ENCODE measurements around the gene SLC30A5.
"Not testable (repeated sequence)": the region's sequence is repeated elsewhere in the genome, so short reads cannot be mapped to it uniquely, and the experiment has no call there.

SLC30A5 gene

DNA sequence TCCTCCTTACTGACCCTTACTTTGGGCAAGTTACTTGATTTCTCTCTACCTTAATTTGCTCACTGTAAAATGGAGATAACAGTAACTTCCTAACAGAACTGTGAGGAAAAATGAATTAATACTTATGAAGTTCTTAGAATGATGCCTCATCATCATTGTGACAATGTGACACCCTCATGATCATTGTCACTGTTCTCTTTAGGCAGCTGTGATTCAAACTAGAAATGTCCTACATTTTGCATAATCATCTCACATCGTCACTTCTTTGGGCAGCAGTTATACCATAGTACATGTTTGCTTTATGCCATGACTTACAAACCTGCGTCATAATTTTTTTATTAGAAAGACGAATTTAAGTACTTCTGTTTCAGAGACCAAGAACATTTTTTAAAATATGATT, 9.7 kb downstream of the SLC30A5 start:
- no peak overlapping the region for H3K4me3 ChIP-seq (ENCODE audit: low read length)
- TF ChIP-seq, protein P1, sequence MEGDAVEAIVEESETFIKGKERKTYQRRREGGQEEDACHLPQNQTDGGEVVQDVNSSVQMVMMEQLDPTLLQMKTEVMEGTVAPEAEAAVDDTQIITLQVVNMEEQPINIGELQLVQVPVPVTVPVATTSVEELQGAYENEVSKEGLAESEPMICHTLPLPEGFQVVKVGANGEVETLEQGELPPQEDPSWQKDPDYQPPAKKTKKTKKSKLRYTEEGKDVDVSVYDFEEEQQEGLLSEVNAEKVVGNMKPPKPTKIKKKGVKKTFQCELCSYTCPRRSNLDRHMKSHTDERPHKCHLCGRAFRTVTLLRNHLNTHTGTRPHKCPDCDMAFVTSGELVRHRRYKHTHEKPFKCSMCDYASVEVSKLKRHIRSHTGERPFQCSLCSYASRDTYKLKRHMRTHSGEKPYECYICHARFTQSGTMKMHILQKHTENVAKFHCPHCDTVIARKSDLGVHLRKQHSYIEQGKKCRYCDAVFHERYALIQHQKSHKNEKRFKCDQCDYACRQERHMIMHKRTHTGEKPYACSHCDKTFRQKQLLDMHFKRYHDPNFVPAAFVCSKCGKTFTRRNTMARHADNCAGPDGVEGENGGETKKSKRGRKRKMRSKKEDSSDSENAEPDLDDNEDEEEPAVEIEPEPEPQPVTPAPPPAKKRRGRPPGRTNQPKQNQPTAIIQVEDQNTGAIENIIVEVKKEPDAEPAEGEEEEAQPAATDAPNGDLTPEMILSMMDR (IDR thresholded peaks at IDR 0.05; ENCODE audit: insufficient read depth, low read depth, low read length, missing control alignments): no peak
- no peak for DNase-seq (ENCODE audit: low read depth)

DNA sequence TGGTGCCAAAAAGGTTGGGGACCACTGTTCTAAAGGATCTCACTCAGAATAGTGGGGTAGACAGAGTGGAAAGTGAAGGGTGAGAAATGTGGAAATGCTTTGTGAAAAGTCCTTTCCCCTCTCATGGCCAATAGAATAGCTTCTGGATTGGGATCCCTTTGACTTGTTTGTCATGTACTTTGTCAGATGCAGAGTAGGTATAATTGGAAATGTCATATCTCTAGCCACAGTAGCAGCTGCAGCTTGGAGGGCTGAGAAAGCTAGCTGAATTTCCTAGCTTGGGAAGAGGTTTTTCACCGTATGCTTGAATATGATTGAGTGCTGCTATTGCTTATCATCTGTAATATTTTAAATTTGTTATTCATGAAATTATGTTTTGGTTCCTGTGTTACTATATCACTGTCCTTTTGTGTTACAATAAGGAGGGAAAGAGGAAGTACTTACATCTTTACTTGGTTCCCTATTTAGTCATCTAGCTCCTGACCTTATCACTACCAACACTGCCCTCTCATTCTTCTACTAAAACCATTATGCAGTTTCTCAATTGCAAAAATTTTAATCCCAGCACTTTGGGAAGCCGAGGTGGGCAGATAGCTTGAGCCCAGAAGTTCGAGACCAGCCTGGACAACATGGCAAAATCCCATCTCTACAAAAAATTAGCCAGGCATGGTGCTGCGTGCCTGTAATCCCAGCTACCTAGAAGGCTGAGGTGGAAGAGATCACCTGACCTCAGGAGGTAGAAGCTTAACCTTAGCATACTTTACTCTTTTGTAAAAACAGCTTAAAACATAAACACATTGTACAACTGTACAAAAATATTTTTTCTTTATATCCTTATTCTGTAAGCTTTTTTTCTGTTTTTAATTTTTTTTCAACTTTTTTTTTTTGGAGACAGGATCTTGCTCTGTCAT, 12.4 kb downstream of the SLC30A5 start:
- TF ChIP-seq, protein P1 (IDR thresholded peaks at IDR 0.05; ENCODE audit: insufficient read depth, low read depth, low read length, missing control alignments): no peak
- H3K4me3 ChIP-seq (ENCODE audit: low read length): no peak overlapping the region
- no peak for DNase-seq (ENCODE audit: low read depth)

DNA sequence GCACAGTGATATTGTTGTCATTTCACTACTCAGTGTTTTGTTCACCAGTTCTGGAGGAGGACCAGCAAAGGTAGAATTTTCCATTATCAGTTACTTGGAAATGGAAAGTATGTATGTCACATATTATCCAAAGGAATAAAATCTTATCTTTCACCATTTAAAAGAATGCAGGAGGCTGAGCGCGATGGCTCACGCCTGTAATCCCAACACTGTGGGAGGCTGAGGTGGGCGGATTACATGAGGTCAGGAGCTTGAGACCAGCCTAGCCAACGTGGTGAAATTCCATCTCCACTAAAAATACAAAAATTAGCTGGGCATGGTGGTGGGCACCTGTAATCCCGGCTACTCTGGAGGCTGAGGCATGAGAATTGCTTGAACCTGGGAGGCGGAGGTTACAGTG, 14.6 kb downstream of the SLC30A5 start:
- not testable (repeated sequence) for H3K4me3 ChIP-seq (ENCODE audit: low read length); DNase-seq (ENCODE audit: low read depth)

DNA sequence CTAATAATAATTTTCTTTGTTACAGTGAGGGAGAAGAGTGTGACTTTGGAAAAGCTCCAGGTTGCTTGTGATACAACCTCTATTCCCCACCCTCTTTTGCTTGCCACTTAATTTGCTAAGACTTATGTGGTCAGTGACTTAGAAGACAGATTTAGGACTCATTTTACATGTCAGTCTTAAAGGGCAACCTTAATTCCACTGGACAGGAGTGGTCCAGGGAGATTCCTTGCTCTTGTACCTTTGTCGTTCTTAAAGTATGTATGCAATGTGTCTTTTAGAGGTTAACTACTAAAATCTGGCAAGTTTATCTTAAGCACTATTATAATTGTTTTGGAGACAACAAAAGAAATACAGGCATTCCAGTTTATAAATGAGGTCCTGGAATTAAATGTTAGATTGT, 20.0 kb downstream of the SLC30A5 start:
- no peak overlapping the region for H3K4me3 ChIP-seq (ENCODE audit: low read length)
- TF ChIP-seq, protein P1 (IDR thresholded peaks at IDR 0.05; ENCODE audit: insufficient read depth, low read depth, low read length, missing control alignments): no peak
- DNase-seq (ENCODE audit: low read depth): no peak

DNA sequence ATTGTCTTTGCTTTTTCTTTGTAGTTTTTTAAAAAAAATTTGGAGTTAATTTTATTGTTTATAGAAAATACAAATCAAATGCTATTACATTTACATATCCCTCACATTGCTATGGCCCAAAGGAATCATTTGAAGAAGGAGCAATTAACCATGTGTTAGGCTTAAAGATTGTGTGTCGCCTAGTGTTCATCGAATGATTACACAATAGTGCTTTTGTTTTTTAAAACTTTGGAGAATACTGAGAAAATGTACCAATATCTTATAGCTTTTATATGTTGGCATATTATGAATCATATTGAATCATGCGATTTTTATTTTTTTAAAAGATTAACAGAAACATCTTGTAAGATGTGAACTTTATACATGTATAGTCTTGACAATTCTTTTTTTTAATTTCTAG, 21.7 kb downstream of the SLC30A5 start:
- TF ChIP-seq, protein P1 (IDR thresholded peaks at IDR 0.05; ENCODE audit: insufficient read depth, low read depth, low read length, missing control alignments): no peak
- no peak for DNase-seq (ENCODE audit: low read depth)
- H3K4me3 ChIP-seq (ENCODE audit: low read length): no peak overlapping the region

DNA sequence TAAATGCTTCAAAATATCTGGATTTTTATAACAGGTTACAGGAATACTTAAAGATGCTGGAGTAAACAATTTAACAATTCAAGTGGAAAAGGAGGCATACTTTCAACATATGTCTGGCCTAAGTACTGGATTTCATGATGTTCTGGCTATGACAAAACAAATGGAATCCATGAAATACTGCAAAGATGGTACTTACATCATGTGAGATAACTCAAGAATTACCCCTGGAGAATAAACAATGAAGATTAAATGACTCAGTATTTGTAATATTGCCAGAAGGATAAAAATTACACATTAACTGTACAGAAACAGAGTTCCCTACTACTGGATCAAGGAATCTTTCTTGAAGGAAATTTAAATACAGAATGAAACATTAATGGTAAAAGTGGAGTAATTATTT, 35.6 kb downstream of the SLC30A5 start:
- TF ChIP-seq, protein P1 (IDR thresholded peaks at IDR 0.05; ENCODE audit: insufficient read depth, low read depth, low read length, missing control alignments): no peak
- DNase-seq (ENCODE audit: low read depth): peak; percentile 52
- no peak overlapping the region for H3K4me3 ChIP-seq (ENCODE audit: low read length)

DNA sequence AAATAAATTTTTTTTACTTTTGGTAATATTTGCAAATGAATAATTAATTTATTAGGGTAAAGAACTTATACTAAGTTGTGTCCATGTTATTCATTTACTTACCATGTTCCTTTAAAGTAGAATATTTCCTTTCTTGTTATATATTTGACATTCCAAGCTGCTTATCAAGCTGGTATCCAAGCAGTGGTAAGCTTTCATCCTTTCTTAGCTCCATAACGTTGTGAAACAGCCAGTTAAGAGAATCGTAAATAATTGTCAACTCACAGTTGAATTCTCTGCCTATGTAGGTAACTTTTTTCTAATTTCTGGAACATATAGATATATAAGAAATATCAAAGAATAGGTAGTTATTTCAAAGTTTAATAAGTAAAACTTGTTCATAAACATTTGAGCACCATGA, 36.4 kb downstream of the SLC30A5 start:
- TF ChIP-seq, protein P1 (IDR thresholded peaks at IDR 0.05; ENCODE audit: insufficient read depth, low read depth, low read length, missing control alignments): no peak
- no peak for DNase-seq (ENCODE audit: low read depth)
- H3K4me3 ChIP-seq (ENCODE audit: low read length): no peak overlapping the region
